H9 (cell line): ENCODE measurements around the gene CCDC80. TPM values are rescaled to one million over a fixed set of nuclear protein-coding genes. Genes with fewer than 3 reads are reported as not detected.

Experiments
- DNase-seq: peaks from one replicate; pipeline ENCODE4 v3.0.0-alpha.2; 2017
- H2AFZ ChIP-seq: one replicate; pipeline ENCODE4 v1.6.1; 2013; ENCODE audit warnings: mild to moderate bottlenecking, low read length, control low read depth, moderate library complexity
- H2AK5ac ChIP-seq: 2 replicates; pipeline ENCODE4 v1.6.1; 2013; ENCODE audit warnings: low read length, control low read depth, mixed read lengths; ENCODE audit not compliant: insufficient read length
- H2BK120ac ChIP-seq: one replicate; pipeline ENCODE4 v1.6.1; 2013; ENCODE audit warnings: low read depth, mild to moderate bottlenecking, low read length, control low read depth, inconsistent platforms; ENCODE audit not compliant: poor library complexity, severe bottlenecking
- H2BK12ac ChIP-seq: 2 replicates; pipeline ENCODE4 v1.6.1; 2013; ENCODE audit warnings: low read length, control low read depth, mixed read lengths, low read depth; ENCODE audit not compliant: insufficient read length
- H2BK15ac ChIP-seq: 2 replicates; pipeline ENCODE4 v1.6.1; 2013; ENCODE audit warnings: low read depth, low read length, control low read depth
- H2BK20ac ChIP-seq: one replicate; pipeline ENCODE4 v1.6.1; 2013; ENCODE audit warnings: low read depth, mild to moderate bottlenecking, low read length, control low read depth, inconsistent platforms; ENCODE audit not compliant: poor library complexity, severe bottlenecking
- H2BK5ac ChIP-seq: 2 replicates; pipeline ENCODE4 v1.6.1; 2013; ENCODE audit warnings: low read length, control low read depth, mixed read lengths; ENCODE audit not compliant: insufficient read length
- H3K14ac ChIP-seq: 2 replicates; pipeline ENCODE4 v1.6.1; 2013; ENCODE audit warnings: low read length, control low read depth; ENCODE audit not compliant: insufficient read depth
- H3K18ac ChIP-seq: 2 replicates; pipeline ENCODE4 v1.6.1; 2013; ENCODE audit warnings: low read depth, mild to moderate bottlenecking, mixed read lengths, low read length, control low read depth; ENCODE audit not compliant: insufficient read length
- H3K23ac ChIP-seq: 2 replicates; pipeline ENCODE4 v1.6.1; 2013; ENCODE audit warnings: low read length, control low read depth, mixed read lengths, low read depth; ENCODE audit not compliant: insufficient read length
- H3K23me2 ChIP-seq: 2 replicates; pipeline ENCODE4 v1.6.1; 2013; ENCODE audit warnings: low read depth, mild to moderate bottlenecking, mixed read lengths, low read length, control low read depth; ENCODE audit not compliant: insufficient read length, poor library complexity, severe bottlenecking
- H3K27ac ChIP-seq: 2 replicates; pipeline ENCODE4 v1.5.1; 2013; ENCODE audit warnings: low read length, control low read depth, mixed read lengths, low read depth; ENCODE audit not compliant: insufficient read length
- H3K27me3 ChIP-seq: 2 replicates; pipeline ENCODE4 v1.6.1; 2013; ENCODE audit warnings: low read length, control low read depth, inconsistent platforms; ENCODE audit not compliant: insufficient read depth
- H3K4ac ChIP-seq: 2 replicates; pipeline ENCODE4 v1.6.1; 2013; ENCODE audit warnings: low read depth, mild to moderate bottlenecking, control low read depth, inconsistent platforms, low read length, moderate library complexity
- H3K4me1 ChIP-seq: 2 replicates; pipeline ENCODE4 v1.6.1; 2013; ENCODE audit warnings: low read length, control low read depth, inconsistent platforms; ENCODE audit not compliant: insufficient read depth
- H3K4me2 ChIP-seq: 2 replicates; pipeline ENCODE4 v1.6.1; 2013; ENCODE audit warnings: low read length, control low read depth, mixed read lengths; ENCODE audit not compliant: insufficient read length, insufficient read depth
- H3K56ac ChIP-seq: 2 replicates; pipeline ENCODE4 v1.6.1; 2013; ENCODE audit warnings: low read depth, mild to moderate bottlenecking, mixed read lengths, low read length, control low read depth; ENCODE audit not compliant: insufficient read length
- H3K79me1 ChIP-seq: 2 replicates; pipeline ENCODE4 v1.6.1; 2013; ENCODE audit warnings: low read depth, mild to moderate bottlenecking, moderate library complexity, low read length, control low read depth, inconsistent platforms; ENCODE audit not compliant: insufficient read depth, poor library complexity, severe bottlenecking
- H3K79me2 ChIP-seq: 2 replicates; pipeline ENCODE4 v1.6.1; 2013; ENCODE audit warnings: low read length, control low read depth, inconsistent platforms; ENCODE audit not compliant: insufficient read depth
- H3K9ac ChIP-seq: 2 replicates; pipeline ENCODE4 v1.6.1; 2013; ENCODE audit warnings: low read length, control low read depth, mixed read lengths; ENCODE audit not compliant: insufficient read length; ENCODE audit errors: extremely low read depth
- H3K9me3 ChIP-seq: one replicate; pipeline ENCODE4 v1.6.1; 2013; ENCODE audit warnings: low read depth, low read length, inconsistent platforms; ENCODE audit not compliant: control insufficient read depth
- H3T11ph ChIP-seq: one replicate; pipeline ENCODE4 v1.6.1; 2013; ENCODE audit warnings: mild to moderate bottlenecking, low read length, control low read depth, inconsistent platforms
- H4K20me1 ChIP-seq: one replicate; pipeline ENCODE4 v1.6.1; 2013; ENCODE audit not compliant: control insufficient read depth, insufficient read length, insufficient read depth
- H4K5ac ChIP-seq: 2 replicates; pipeline ENCODE4 v1.6.1; 2013; ENCODE audit warnings: low read depth, mild to moderate bottlenecking, mixed read lengths, low read length, control low read depth; ENCODE audit not compliant: insufficient read length
- H4K8ac ChIP-seq: replicated peaks from 2 replicates; pipeline ENCODE4 v1.6.1; 2013; ENCODE audit warnings: low read length, control low read depth, mixed read lengths, low read depth; ENCODE audit not compliant: insufficient read length
- H4K91ac ChIP-seq: 2 replicates; pipeline ENCODE4 v1.6.1; 2013; ENCODE audit warnings: low read depth, mild to moderate bottlenecking, moderate library complexity, mixed read lengths, low read length, control low read depth; ENCODE audit not compliant: insufficient read length
- H3K27ac Mint-ChIP-seq, 3 experiments: 2 replicates in 2 of 3; 3 replicates in 1 of 3; pipeline ENCODE4 v1.8.0; 2020 to 2021; ENCODE audit warnings: mixed read lengths in 3 of 3, mild to moderate bottlenecking in 1 of 3, moderate library complexity in 1 of 3
- H3K27me3 Mint-ChIP-seq: 2 replicates; pipeline ENCODE4 v1.8.0; 2021; ENCODE audit warnings: low read depth, mild to moderate bottlenecking, moderate library complexity, mixed read lengths
- H3K36me3 Mint-ChIP-seq, 3 experiments: 2 replicates in 2 of 3; 3 replicates in 1 of 3; pipeline ENCODE4 v1.8.0; 2020 to 2021; ENCODE audit warnings: low read depth in 3 of 3, mixed read lengths in 3 of 3; ENCODE audit not compliant: insufficient read depth in 1 of 3
- H3K4me1 Mint-ChIP-seq, 2 experiments: 2 replicates each; pipeline ENCODE4 v1.8.0; 2020; ENCODE audit warnings: mixed read lengths in 2 of 2
- H3K4me3 Mint-ChIP-seq, 2 experiments: 2 replicates in 1 of 2; 3 replicates in 1 of 2; pipeline ENCODE4 v1.8.0; 2020 to 2021; ENCODE audit warnings: mild to moderate bottlenecking in 2 of 2, mixed read lengths in 2 of 2, moderate library complexity in 1 of 2
- H3K9me3 Mint-ChIP-seq, 2 experiments: 2 replicates in 1 of 2; 3 replicates in 1 of 2; pipeline ENCODE4 v1.8.0; 2020; ENCODE audit warnings: mild to moderate bottlenecking in 2 of 2, mixed read lengths in 2 of 2, moderate library complexity in 1 of 2
- WGBS: extraction: QIAGEN DNeasy Blood & Tissue Kit; methylation state at CpG from one replicate; pipeline ENCODE4 v1.1.7; 2013; ENCODE audit warnings: missing lambda C conversion rate, low lambda C conversion rate, mixed read lengths; ENCODE audit not compliant: insufficient read length; ENCODE audit errors: extremely low coverage; 5-methylcytosine and 5-hydroxymethylcytosine counted together
- total RNA-seq: library from RNA; stranded (reverse); gene quantifications from 2 replicates; pipeline ENCODE4 v1.2.1, GENCODE V29; 2021
- TF ChIP-seq, protein P1 (sequence below): fragments of 200-600 bp; sonication (generic); conservative IDR thresholded peaks from 3 replicates; pipeline ENCODE4 v1.8.0; 2021; ENCODE audit warnings: antibody characterized with exemption, mild to moderate bottlenecking

The CCDC80 gene
- total RNA-seq, 1 experiment from 2014 or later: 5.4 TPM

DNA sequence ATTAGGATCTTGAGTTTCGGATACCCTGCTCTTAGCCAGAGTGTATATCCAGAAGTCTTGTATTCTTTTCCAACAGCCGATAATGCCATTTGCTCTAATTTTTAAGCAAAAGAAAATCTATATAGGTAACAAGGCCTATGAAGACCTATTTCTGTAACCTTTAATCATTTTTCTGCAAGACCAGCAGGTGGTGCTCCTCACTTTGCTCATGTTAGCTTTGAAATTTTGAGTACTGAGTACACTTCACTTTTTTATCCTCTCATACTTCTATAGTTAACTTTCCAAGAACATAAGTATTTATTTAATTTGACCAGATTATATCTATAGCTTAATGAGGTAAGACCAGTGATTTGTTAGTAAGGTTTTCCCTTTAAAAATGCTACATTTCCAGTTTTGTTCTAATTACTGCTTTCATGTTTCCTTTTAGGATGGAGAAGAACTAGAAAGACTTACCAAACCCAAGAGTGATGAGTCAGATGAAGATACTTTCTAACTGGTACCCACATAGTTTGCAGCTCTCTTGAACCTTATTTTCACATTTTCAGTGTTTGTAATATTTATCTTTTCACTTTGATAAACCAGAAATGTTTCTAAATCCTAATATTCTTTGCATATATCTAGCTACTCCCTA, 58.6 kb downstream of the CCDC80 start:
- no CpG with 5 or more reads among the region's 2 CpGs for WGBS
- Mint-ChIP-seq H3K36me3 (peaks cover 0 to 31% (median 25%) of the 10 kb centered on the region in 3 experiments; a peak in 5 of 7 replicates), H3K27ac (no peak overlapping the region)

More for the DNA sequence above, 58.6 kb downstream of the CCDC80 start:
- no peak overlapping the region for H3K14ac ChIP-seq
- no peak overlapping the region for H3K27ac ChIP-seq
- H3K4me1 Mint-ChIP-seq: peaks cover 3 to 24% of the 10 kb centered on the region in 2 experiments; a peak in 3 of 4 replicates
- H2BK12ac ChIP-seq: no peak overlapping the region
- H3K9ac ChIP-seq: no peak overlapping the region
- no peak overlapping the region for H3K4me2 ChIP-seq
- no peak overlapping the region for H3T11ph ChIP-seq
- H2AK5ac ChIP-seq: no peak overlapping the region
- TF ChIP-seq, protein P1, sequence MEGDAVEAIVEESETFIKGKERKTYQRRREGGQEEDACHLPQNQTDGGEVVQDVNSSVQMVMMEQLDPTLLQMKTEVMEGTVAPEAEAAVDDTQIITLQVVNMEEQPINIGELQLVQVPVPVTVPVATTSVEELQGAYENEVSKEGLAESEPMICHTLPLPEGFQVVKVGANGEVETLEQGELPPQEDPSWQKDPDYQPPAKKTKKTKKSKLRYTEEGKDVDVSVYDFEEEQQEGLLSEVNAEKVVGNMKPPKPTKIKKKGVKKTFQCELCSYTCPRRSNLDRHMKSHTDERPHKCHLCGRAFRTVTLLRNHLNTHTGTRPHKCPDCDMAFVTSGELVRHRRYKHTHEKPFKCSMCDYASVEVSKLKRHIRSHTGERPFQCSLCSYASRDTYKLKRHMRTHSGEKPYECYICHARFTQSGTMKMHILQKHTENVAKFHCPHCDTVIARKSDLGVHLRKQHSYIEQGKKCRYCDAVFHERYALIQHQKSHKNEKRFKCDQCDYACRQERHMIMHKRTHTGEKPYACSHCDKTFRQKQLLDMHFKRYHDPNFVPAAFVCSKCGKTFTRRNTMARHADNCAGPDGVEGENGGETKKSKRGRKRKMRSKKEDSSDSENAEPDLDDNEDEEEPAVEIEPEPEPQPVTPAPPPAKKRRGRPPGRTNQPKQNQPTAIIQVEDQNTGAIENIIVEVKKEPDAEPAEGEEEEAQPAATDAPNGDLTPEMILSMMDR: peak; percentile 75
- H4K91ac ChIP-seq: no peak overlapping the region
- H2BK120ac ChIP-seq: no peak overlapping the region
- no peaks in the 10 kb centered on the region for H3K27me3 ChIP-seq
- H2BK15ac ChIP-seq: no peak overlapping the region
- H2BK5ac ChIP-seq: no peak overlapping the region
- H3K27me3 Mint-ChIP-seq: no peaks in the 10 kb centered on the region
- DNase-seq: peak; percentile 28
- H3K18ac ChIP-seq: no peak overlapping the region
- H2BK20ac ChIP-seq: no peak overlapping the region
- no peaks in the 10 kb centered on the region for H3K79me2 ChIP-seq
- no peak overlapping the region for H4K5ac ChIP-seq
- no peak overlapping the region for H3K56ac ChIP-seq
- no peaks in the 10 kb centered on the region for H3K9me3 Mint-ChIP-seq
- no peak overlapping the region for H3K4ac ChIP-seq
- no peaks in the 10 kb centered on the region for H4K20me1 ChIP-seq
- H3K4me3 Mint-ChIP-seq: no peak overlapping the region
- H3K4me1 ChIP-seq: no peaks in the 10 kb centered on the region
- H2AFZ ChIP-seq: no peak overlapping the region
- no peaks in the 10 kb centered on the region for H3K79me1 ChIP-seq
- no peak overlapping the region for H3K23ac ChIP-seq
- H3K9me3 ChIP-seq: no peaks in the 10 kb centered on the region
- no peaks in the 10 kb centered on the region for H3K23me2 ChIP-seq
- no peak overlapping the region for H4K8ac ChIP-seq
